Measurements from ENCODE around the gene ARHGAP31.

Gene ARHGAP31

GRCh38 chr3:119400466-119400865 lies 106.3 kb downstream of the ARHGAP31 start:
- H3K4me3 ChIP-seq (ENCODE audit: low read depth in 1 of 2, low read length in 2 of 2): no peak overlapping the region
- H3K4me1 ChIP-seq (ENCODE audit: control insufficient read depth in 1 of 2, insufficient read depth in 2 of 2, low read length in 2 of 2): no peaks in the 10 kb centered on the region
- no peak overlapping the region for H3K27ac ChIP-seq (ENCODE audit: low read length)
- H3K9me3 ChIP-seq (ENCODE audit: control insufficient read depth in 1 of 2, low read length in 2 of 2): no peaks in the 10 kb centered on the region
- H3K27me3 ChIP-seq (ENCODE audit: low read depth, low read length): no peaks in the 10 kb centered on the region
- peaks cover 16 to 54% of the 10 kb centered on the region in 2 donors for H3K36me3 ChIP-seq (ENCODE audit: control insufficient read depth in 1 of 2, insufficient read depth in 2 of 2, low read length in 2 of 2)

DNA sequence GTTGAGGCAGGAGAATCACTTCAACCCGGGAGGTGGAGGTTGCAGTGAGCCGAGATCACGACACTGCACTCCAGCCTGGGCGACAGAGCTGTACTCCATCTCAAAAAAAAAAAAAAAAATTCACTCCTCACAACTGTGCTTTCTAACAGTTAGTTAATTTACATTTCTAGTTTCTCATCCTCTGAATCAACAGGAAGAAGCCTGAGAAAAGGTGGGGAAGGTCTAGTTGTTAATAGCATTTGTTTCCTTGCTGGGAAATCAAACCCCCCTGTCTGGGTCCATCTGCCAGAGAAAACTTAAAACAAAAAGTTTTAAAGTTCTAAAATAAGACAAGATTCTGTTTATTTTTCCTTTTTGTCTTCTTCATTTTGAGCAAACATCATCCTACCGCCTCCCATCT lies 106.9 kb downstream of the ARHGAP31 start:
- H3K4me3 ChIP-seq (ENCODE audit: low read depth in 1 of 2, low read length in 2 of 2): no peak overlapping the region
- H3K27me3 ChIP-seq (ENCODE audit: low read depth, low read length): no peaks in the 10 kb centered on the region
- peaks cover 12 to 50% of the 10 kb centered on the region in 2 donors for H3K36me3 ChIP-seq (ENCODE audit: control insufficient read depth in 1 of 2, insufficient read depth in 2 of 2, low read length in 2 of 2)
- H3K27ac ChIP-seq (ENCODE audit: low read length): no peak overlapping the region
- no peaks in the 10 kb centered on the region for H3K4me1 ChIP-seq (ENCODE audit: control insufficient read depth in 1 of 2, insufficient read depth in 2 of 2, low read length in 2 of 2)
- no peaks in the 10 kb centered on the region for H3K9me3 ChIP-seq (ENCODE audit: control insufficient read depth in 1 of 2, low read length in 2 of 2)

DNA sequence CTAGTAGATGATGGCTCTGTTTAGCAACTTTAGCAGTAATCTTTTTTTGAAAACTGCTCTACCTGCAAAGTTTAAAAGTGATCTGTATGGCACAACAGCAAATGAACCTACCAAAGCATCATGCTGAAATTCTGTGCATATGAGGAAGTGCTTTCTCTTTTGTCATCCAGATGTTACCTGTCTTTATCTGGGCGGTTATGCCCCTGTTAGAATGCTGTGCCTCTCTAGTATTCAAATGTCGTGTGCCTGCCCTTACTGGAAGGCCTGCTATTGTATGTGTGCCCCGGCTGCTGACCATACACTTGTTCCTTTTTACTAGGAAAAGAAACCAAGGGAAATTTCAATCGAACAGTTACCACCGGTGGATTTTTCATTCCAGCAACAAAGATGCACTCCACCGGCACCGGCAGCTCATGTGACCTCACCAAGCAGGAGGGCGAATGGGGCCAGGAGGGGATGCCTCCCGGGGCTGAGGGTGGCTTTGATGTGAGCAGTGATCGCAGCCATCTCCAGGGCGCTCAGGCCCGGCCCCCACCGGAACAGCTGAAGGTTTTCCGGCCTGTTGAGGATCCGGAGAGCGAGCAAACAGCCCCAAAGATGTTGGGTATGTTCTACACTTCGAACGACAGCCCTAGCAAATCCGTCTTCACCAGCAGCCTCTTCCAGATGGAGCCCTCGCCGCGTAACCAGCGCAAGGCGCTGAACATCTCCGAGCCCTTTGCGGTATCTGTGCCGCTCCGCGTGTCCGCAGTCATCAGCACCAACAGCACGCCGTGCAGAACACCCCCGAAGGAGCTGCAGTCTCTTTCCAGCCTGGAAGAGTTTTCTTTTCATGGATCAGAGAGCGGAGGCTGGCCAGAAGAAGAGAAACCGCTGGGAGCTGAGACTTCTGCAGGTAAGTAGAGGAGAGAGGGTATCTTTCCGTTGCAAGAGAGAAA lies 107.6 kb downstream of the ARHGAP31 start:
- H3K4me3 ChIP-seq (ENCODE audit: low read depth in 1 of 2, low read length in 2 of 2): no peak overlapping the region

DNA sequence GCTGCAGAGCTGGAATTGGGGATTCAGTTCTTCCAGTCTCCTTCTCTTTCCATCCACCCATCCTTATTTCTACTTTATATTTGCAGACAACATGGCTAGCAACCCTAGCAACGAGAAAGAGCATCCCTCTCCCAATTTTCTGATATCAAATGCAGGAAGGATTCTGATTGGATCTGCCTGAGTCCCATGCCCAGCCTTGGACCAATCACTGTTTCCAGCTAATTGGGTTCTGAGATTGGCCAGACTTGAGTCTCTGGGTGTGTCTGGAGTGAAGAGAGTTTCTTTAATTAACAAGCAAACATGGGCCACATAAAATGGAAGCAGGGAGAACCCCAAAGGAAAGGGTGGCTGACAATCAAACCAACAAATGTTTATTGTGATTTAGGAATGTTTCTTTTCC lies 108.6 kb downstream of the ARHGAP31 start:
- no peaks in the 10 kb centered on the region for H3K27me3 ChIP-seq (ENCODE audit: low read depth, low read length)
- H3K27ac ChIP-seq (ENCODE audit: low read length): no peak overlapping the region
- no peak overlapping the region for H3K4me3 ChIP-seq (ENCODE audit: low read depth in 1 of 2, low read length in 2 of 2)
- no peaks in the 10 kb centered on the region for H3K4me1 ChIP-seq (ENCODE audit: control insufficient read depth in 1 of 2, insufficient read depth in 2 of 2, low read length in 2 of 2)
- H3K9me3 ChIP-seq (ENCODE audit: control insufficient read depth in 1 of 2, low read length in 2 of 2): no peaks in the 10 kb centered on the region
- H3K36me3 ChIP-seq (ENCODE audit: control insufficient read depth in 1 of 2, insufficient read depth in 2 of 2, low read length in 2 of 2): peaks cover 10 to 46% of the 10 kb centered on the region in 2 donors

More for the DNA sequence above, 107.6 kb downstream of the ARHGAP31 start:
- H3K36me3 ChIP-seq (ENCODE audit: control insufficient read depth in 1 of 2, insufficient read depth in 2 of 2, low read length in 2 of 2): peaks cover 12 to 55% of the 10 kb centered on the region in 2 donors
- H3K4me1 ChIP-seq (ENCODE audit: control insufficient read depth in 1 of 2, insufficient read depth in 2 of 2, low read length in 2 of 2): no peaks in the 10 kb centered on the region
- H3K9me3 ChIP-seq (ENCODE audit: control insufficient read depth in 1 of 2, low read length in 2 of 2): no peaks in the 10 kb centered on the region
- H3K27me3 ChIP-seq (ENCODE audit: low read depth, low read length): no peaks in the 10 kb centered on the region
- H3K27ac ChIP-seq (ENCODE audit: low read length): no peak overlapping the region

DNA sequence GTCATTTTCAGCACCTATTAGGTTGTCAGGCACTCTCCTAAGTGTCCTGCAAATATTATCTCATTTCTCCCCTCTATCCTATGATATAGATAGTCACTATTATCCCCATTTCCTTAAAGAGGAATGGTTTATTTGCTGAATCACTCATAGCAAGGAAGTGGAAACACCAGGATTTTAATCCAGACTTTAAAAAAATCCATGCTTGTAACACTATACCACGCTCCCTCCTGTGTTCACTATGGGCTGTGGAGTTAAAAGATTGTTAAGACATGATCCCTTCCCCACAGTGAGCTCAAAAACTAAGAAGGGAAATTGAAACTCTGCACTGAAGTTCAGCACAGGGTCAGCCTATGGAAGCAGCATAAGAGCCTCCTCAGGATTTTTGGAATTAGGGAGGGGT lies 109.0 kb downstream of the ARHGAP31 start:
- Histone ChIP-seq H3K36me3 (ENCODE audit: control insufficient read depth in 1 of 2, insufficient read depth in 2 of 2, low read length in 2 of 2) (peaks cover 10 to 46% of the 10 kb centered on the region in 2 donors), H3K27me3 (ENCODE audit: low read depth, low read length) (no peaks in the 10 kb centered on the region)

DNA sequence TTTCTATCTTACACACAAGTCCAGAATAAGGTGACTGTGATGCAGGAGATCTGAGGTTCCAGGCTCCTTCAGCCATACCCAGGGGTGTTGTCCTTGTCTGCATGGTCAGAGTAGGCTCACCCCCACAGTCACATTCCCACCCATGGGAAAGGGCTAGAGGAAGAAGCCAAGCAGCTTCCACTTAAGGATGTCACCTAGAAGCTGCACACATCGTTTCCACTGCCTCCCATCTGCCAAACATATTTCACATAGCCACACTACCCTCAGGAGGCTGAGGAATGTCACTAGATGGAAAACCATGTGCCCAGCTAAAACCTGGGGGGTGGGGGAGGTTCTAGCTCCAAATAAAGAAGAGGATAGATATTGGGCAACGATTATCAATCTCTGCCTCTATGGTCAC lies 111.1 kb downstream of the ARHGAP31 start:
- Histone ChIP-seq H3K9me3 (ENCODE audit: control insufficient read depth in 1 of 2, low read length in 2 of 2) (no peaks in the 10 kb centered on the region), H3K4me3 (ENCODE audit: low read depth in 1 of 2, low read length in 2 of 2) (no peak overlapping the region), H3K27me3 (ENCODE audit: low read depth, low read length) (no peaks in the 10 kb centered on the region), H3K27ac (ENCODE audit: low read length) (no peak overlapping the region), H3K36me3 (ENCODE audit: control insufficient read depth in 1 of 2, insufficient read depth in 2 of 2, low read length in 2 of 2) (peaks cover 11 to 46% of the 10 kb centered on the region in 2 donors), H3K4me1 (ENCODE audit: control insufficient read depth in 1 of 2, insufficient read depth in 2 of 2, low read length in 2 of 2) (no peaks in the 10 kb centered on the region)

More for the DNA sequence above, 109.0 kb downstream of the ARHGAP31 start:
- Histone ChIP-seq H3K9me3 (ENCODE audit: control insufficient read depth in 1 of 2, low read length in 2 of 2) (no peaks in the 10 kb centered on the region), H3K27ac (ENCODE audit: low read length) (no peak overlapping the region), H3K4me3 (ENCODE audit: low read depth in 1 of 2, low read length in 2 of 2) (no peak overlapping the region), H3K4me1 (ENCODE audit: control insufficient read depth in 1 of 2, insufficient read depth in 2 of 2, low read length in 2 of 2) (no peaks in the 10 kb centered on the region)

DNA sequence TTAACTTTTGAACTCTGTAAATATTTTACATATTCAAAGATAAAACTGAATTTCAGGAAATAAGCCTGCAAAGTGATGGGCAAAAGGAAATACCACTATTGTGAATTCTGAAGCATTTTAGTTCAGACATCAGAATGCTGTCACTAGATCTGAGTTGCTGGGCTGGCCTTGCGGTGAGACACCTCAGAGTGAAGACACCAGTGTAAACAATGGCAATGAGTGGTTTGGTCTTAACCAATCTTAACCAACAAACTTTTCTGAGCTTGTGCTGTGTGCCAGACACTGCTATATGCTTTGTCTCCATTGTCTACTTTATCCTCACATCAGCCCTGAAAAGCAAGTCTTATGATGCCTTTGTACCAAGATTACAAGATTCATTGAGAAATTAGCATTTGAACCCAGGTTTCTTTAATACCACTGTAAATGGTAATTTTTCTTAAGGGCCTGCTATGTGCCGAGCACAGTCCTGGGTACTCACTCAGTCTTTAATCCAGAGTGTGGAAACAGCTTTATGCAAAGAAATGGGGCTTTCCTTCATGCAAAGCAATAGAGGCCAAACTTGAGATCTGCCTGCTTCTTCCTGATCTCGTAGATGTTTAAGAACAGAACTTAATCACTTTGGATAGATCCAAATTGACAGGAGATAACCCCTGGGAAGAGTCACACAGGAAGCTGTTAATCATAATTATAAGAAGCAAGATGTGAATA lies 114.2 kb downstream of the ARHGAP31 start:
- Histone ChIP-seq H3K36me3 (ENCODE audit: control insufficient read depth in 1 of 2, insufficient read depth in 2 of 2, low read length in 2 of 2) (peaks cover 21 to 44% of the 10 kb centered on the region in 2 donors), H3K9me3 (ENCODE audit: control insufficient read depth in 1 of 2, low read length in 2 of 2) (no peaks in the 10 kb centered on the region), H3K27ac (ENCODE audit: low read length) (no peak overlapping the region), H3K27me3 (ENCODE audit: low read depth, low read length) (no peaks in the 10 kb centered on the region), H3K4me3 (ENCODE audit: low read depth in 1 of 2, low read length in 2 of 2) (no peak overlapping the region), H3K4me1 (ENCODE audit: control insufficient read depth in 1 of 2, insufficient read depth in 2 of 2, low read length in 2 of 2) (no peaks in the 10 kb centered on the region)

GRCh38 chr3:119409844-119410243 lies 115.7 kb downstream of the ARHGAP31 start:
- Histone ChIP-seq H3K27me3 (ENCODE audit: low read depth, low read length) (no peaks in the 10 kb centered on the region), H3K36me3 (ENCODE audit: control insufficient read depth in 1 of 2, insufficient read depth in 2 of 2, low read length in 2 of 2) (peaks cover 32 to 49% of the 10 kb centered on the region in 2 donors), H3K4me3 (ENCODE audit: low read depth in 1 of 2, low read length in 2 of 2) (no peak overlapping the region), H3K4me1 (ENCODE audit: control insufficient read depth in 1 of 2, insufficient read depth in 2 of 2, low read length in 2 of 2) (no peaks in the 10 kb centered on the region), H3K27ac (ENCODE audit: low read length) (no peak overlapping the region), H3K9me3 (ENCODE audit: control insufficient read depth in 1 of 2, low read length in 2 of 2) (no peaks in the 10 kb centered on the region)

DNA sequence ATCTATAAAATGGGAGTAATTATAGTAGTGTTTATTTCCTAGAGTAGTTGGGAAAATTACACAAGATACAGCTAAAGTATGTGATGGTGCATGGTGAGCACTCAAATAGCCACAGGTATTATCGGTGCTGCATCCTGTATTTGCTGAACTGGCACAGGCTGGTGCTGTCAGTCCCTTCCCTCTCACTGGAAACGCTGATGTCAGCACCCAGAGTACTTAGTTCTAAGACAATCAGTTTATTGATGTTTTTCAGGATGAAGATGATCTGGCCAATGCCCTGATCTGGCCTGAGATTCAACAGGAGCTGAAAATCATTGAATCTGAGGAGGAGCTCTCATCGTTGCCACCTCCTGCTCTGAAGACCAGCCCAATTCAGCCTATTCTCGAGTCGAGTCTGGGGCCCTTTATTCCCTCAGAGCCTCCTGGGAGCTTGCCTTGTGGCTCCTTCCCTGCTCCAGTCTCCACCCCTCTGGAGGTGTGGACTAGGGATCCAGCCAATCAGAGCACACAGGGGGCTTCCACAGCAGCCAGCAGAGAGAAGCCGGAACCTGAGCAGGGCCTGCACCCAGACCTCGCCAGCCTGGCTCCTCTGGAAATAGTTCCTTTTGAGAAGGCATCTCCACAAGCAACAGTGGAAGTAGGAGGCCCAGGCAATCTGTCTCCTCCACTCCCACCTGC lies 119.6 kb downstream of the ARHGAP31 start:
- Histone ChIP-seq H3K4me1 (ENCODE audit: control insufficient read depth in 1 of 2, insufficient read depth in 2 of 2, low read length in 2 of 2) (no peaks in the 10 kb centered on the region), H3K9me3 (ENCODE audit: control insufficient read depth in 1 of 2, low read length in 2 of 2) (no peaks in the 10 kb centered on the region), H3K27ac (ENCODE audit: low read length) (no peak overlapping the region), H3K4me3 (ENCODE audit: low read depth in 1 of 2, low read length in 2 of 2) (no peak overlapping the region), H3K27me3 (ENCODE audit: low read depth, low read length) (no peaks in the 10 kb centered on the region), H3K36me3 (ENCODE audit: control insufficient read depth in 1 of 2, insufficient read depth in 2 of 2, low read length in 2 of 2) (peaks cover 42 to 62% of the 10 kb centered on the region in 2 donors)

GRCh38 chr3:119416873-119417272 lies 122.7 kb downstream of the ARHGAP31 start:
- no peaks in the 10 kb centered on the region for H3K27me3 ChIP-seq (ENCODE audit: low read depth, low read length)
- H3K9me3 ChIP-seq (ENCODE audit: control insufficient read depth in 1 of 2, low read length in 2 of 2): no peaks in the 10 kb centered on the region
- peaks cover 21 to 37% of the 10 kb centered on the region in 2 donors for H3K36me3 ChIP-seq (ENCODE audit: control insufficient read depth in 1 of 2, insufficient read depth in 2 of 2, low read length in 2 of 2)
- no peak overlapping the region for H3K4me3 ChIP-seq (ENCODE audit: low read depth in 1 of 2, low read length in 2 of 2)
- H3K27ac ChIP-seq (ENCODE audit: low read length): no peak overlapping the region
- H3K4me1 ChIP-seq (ENCODE audit: control insufficient read depth in 1 of 2, insufficient read depth in 2 of 2, low read length in 2 of 2): no peaks in the 10 kb centered on the region

Data from muscle layer of duodenum (tissue), 2 donors.